Measurements from ENCODE around the gene ESPL1.
A peak's percentile ranks its signal among the peaks of the same experiment; 100 is the strongest.

ESPL1 gene

GRCh38 chr12:53231921-53232645 is 36.0 kb upstream of the ESPL1 start, which contains the start of gene RARG:
RARG (minus strand) TSS chr12:53232209; CDS start chr12:53227545, 4,664 bp downstream.
- DNase-seq: no peak

- DNase-seq: peak; percentile 46
Measured at GRCh38 chr12:53232646-53233461, 35.2 kb upstream of the ESPL1 start.

GRCh38 chr12:53233671-53234121 is 34.4 kb upstream of the ESPL1 start:
- DNase-seq: no peak

GRCh38 chr12:53234271-53234914 is 33.7 kb upstream of the ESPL1 start:
- DNase-seq: no peak

- DNase-seq: no peak
Measured at GRCh38 chr12:53235164-53235563, 32.9 kb upstream of the ESPL1 start.

GRCh38 chr12:53235742-53236442 is 32.2 kb upstream of the ESPL1 start:
- no peak for DNase-seq

- no peak for DNase-seq
Measured at GRCh38 chr12:53236443-53237111, 31.5 kb upstream of the ESPL1 start.

- DNase-seq: no peak
Measured at GRCh38 chr12:53239643-53240258, 28.3 kb upstream of the ESPL1 start.

GRCh38 chr12:53241623-53242412 is 26.3 kb upstream of the ESPL1 start:
- no peak for DNase-seq

GRCh38 chr12:53244337-53244736 is 23.8 kb upstream of the ESPL1 start:
- no peak for DNase-seq

- DNase-seq: no peak
Measured at GRCh38 chr12:53245286-53245685, 22.8 kb upstream of the ESPL1 start.

GRCh38 chr12:53251477-53252348 is 16.4 kb upstream of the ESPL1 start:
- peak; percentile 57 for DNase-seq

- DNase-seq: no peak
Measured at GRCh38 chr12:53252349-53252916, 15.7 kb upstream of the ESPL1 start.

GRCh38 chr12:53253298-53253697 is 14.8 kb upstream of the ESPL1 start:
- DNase-seq: no peak

GRCh38 chr12:53254816-53255545 is 13.1 kb upstream of the ESPL1 start:
- no peak for DNase-seq

- DNase-seq: no peak
Measured at GRCh38 chr12:53255996-53256395, 12.1 kb upstream of the ESPL1 start.

- no peak for DNase-seq
Measured at GRCh38 chr12:53258541-53259539, 9.3 kb upstream of the ESPL1 start.

GRCh38 chr12:53259891-53260290 is 8.2 kb upstream of the ESPL1 start:
- no peak for DNase-seq
